Measurements from ENCODE around the gene RALGAPA1. TPM values are rescaled to one million over a fixed set of nuclear protein-coding genes. Genes with fewer than 3 reads are reported as not detected.
A peak's percentile ranks its signal among the peaks of the same experiment; 100 is the strongest.
"Not testable (repeated sequence)": the region's sequence is repeated elsewhere in the genome, so short reads cannot be mapped to it uniquely, and the experiment has no call there.

Gene RALGAPA1
- total RNA-seq, 2 experiments from 2014 or later: 24.1 to 24.7 TPM

- Mint-ChIP-seq H3K27ac (no peak overlapping the region), H3K9me3 (no peaks in the 10 kb centered on the region), H3K27me3 (no peaks in the 10 kb centered on the region), H3K4me1 (peaks cover 30% of the 10 kb centered on the region), H3K36me3 (peaks cover 14% of the 10 kb centered on the region), H3K4me3 (peak overlapping the region; percentile 77)
- no peak for DNase-seq
Observed at GRCh38 chr14:35807131-35807961, 1.7 kb downstream of the RALGAPA1 start.

GRCh38 chr14:35806006-35806907, 2.8 kb downstream of the RALGAPA1 start:
- H3K27me3 Mint-ChIP-seq: no peaks in the 10 kb centered on the region
- no peaks in the 10 kb centered on the region for H3K9me3 Mint-ChIP-seq
- peaks cover 15% of the 10 kb centered on the region for H3K36me3 Mint-ChIP-seq
- H3K4me3 Mint-ChIP-seq: no peak overlapping the region
- peaks cover 36% of the 10 kb centered on the region for H3K4me1 Mint-ChIP-seq
- no peak for DNase-seq
- H3K27ac Mint-ChIP-seq: no peak overlapping the region

GRCh38 chr14:35797796-35798195, 11.3 kb downstream of the RALGAPA1 start:
- Mint-ChIP-seq H3K36me3 (peaks cover 18% of the 10 kb centered on the region), H3K27ac (no peak overlapping the region), H3K27me3 (no peaks in the 10 kb centered on the region), H3K4me1 (peaks cover 36% of the 10 kb centered on the region), H3K9me3 (no peaks in the 10 kb centered on the region), H3K4me3 (no peak overlapping the region)
- DNase-seq: no peak

GRCh38 chr14:35789651-35790050, 19.4 kb downstream of the RALGAPA1 start:
- Mint-ChIP-seq H3K4me3 (no peak overlapping the region), H3K4me1 (peaks cover 26% of the 10 kb centered on the region), H3K36me3 (peaks cover 23% of the 10 kb centered on the region), H3K27ac (no peak overlapping the region), H3K9me3 (no peaks in the 10 kb centered on the region), H3K27me3 (no peaks in the 10 kb centered on the region)
- peak; percentile 8 for DNase-seq

- peaks cover 3% of the 10 kb centered on the region for H3K9me3 Mint-ChIP-seq
- H3K27ac Mint-ChIP-seq: no peak overlapping the region
- no peaks in the 10 kb centered on the region for H3K27me3 Mint-ChIP-seq
- peaks cover 34% of the 10 kb centered on the region for H3K4me1 Mint-ChIP-seq
- no peak overlapping the region for H3K4me3 Mint-ChIP-seq
- peaks cover 26% of the 10 kb centered on the region for H3K36me3 Mint-ChIP-seq
- DNase-seq: no peak
Observed at GRCh38 chr14:35786856-35787255, 22.2 kb downstream of the RALGAPA1 start.

- Mint-ChIP-seq H3K27me3 (no peaks in the 10 kb centered on the region), H3K9me3 (peaks cover 19% of the 10 kb centered on the region), H3K4me1 (peaks cover 22% of the 10 kb centered on the region), H3K27ac (no peak overlapping the region), H3K36me3 (peaks cover 30% of the 10 kb centered on the region), H3K4me3 (no peak overlapping the region)
- no peak for DNase-seq
Observed at GRCh38 chr14:35783699-35784098, 25.4 kb downstream of the RALGAPA1 start.

GRCh38 chr14:35779368-35779767, 29.7 kb downstream of the RALGAPA1 start:
- peaks cover 15% of the 10 kb centered on the region for H3K4me1 Mint-ChIP-seq

GRCh38 chr14:35777550-35777949, 31.5 kb downstream of the RALGAPA1 start:
- Mint-ChIP-seq H3K36me3 (peaks cover 22% of the 10 kb centered on the region), H3K9me3 (peaks cover 17% of the 10 kb centered on the region)
- H3K27me3 Mint-ChIP-seq, H3K27ac Mint-ChIP-seq, DNase-seq, H3K4me1 Mint-ChIP-seq, H3K4me3 Mint-ChIP-seq: not testable (repeated sequence)

More at GRCh38 chr14:35779368-35779767, 29.7 kb downstream of the RALGAPA1 start:
- H3K9me3 Mint-ChIP-seq: peaks cover 19% of the 10 kb centered on the region
- peaks cover 23% of the 10 kb centered on the region for H3K36me3 Mint-ChIP-seq
- no peak overlapping the region for H3K4me3 Mint-ChIP-seq
- DNase-seq: no peak
- no peak overlapping the region for H3K27ac Mint-ChIP-seq
- no peaks in the 10 kb centered on the region for H3K27me3 Mint-ChIP-seq

GRCh38 chr14:35776823-35777222, 32.3 kb downstream of the RALGAPA1 start:
- no peak overlapping the region for H3K27ac Mint-ChIP-seq
- peaks cover 15% of the 10 kb centered on the region for H3K9me3 Mint-ChIP-seq
- peaks cover 20% of the 10 kb centered on the region for H3K36me3 Mint-ChIP-seq
- H3K4me1 Mint-ChIP-seq: peaks cover 8% of the 10 kb centered on the region
- H3K27me3 Mint-ChIP-seq: no peaks in the 10 kb centered on the region
- DNase-seq: no peak
- no peak overlapping the region for H3K4me3 Mint-ChIP-seq

- not testable (repeated sequence) for H3K4me3 Mint-ChIP-seq, H3K9me3 Mint-ChIP-seq, H3K4me1 Mint-ChIP-seq, H3K27me3 Mint-ChIP-seq, H3K27ac Mint-ChIP-seq, DNase-seq
- peaks cover 14% of the 10 kb centered on the region for H3K36me3 Mint-ChIP-seq
Observed at GRCh38 chr14:35776085-35776484, 33.0 kb downstream of the RALGAPA1 start.

GRCh38 chr14:35766700-35767082, 42.4 kb downstream of the RALGAPA1 start:
- DNase-seq: peak; percentile 31
- Mint-ChIP-seq H3K9me3 (no peaks in the 10 kb centered on the region), H3K4me3 (no peak overlapping the region), H3K27ac (peak overlapping the region; percentile 8), H3K4me1 (peaks cover 23% of the 10 kb centered on the region), H3K27me3 (no peaks in the 10 kb centered on the region), H3K36me3 (peaks cover 14% of the 10 kb centered on the region)

- no peak for DNase-seq
- peaks cover 14% of the 10 kb centered on the region for H3K36me3 Mint-ChIP-seq
- peaks cover 23% of the 10 kb centered on the region for H3K4me1 Mint-ChIP-seq
- no peak overlapping the region for H3K4me3 Mint-ChIP-seq
- no peak overlapping the region for H3K27ac Mint-ChIP-seq
- H3K27me3 Mint-ChIP-seq: no peaks in the 10 kb centered on the region
- no peaks in the 10 kb centered on the region for H3K9me3 Mint-ChIP-seq
Observed at GRCh38 chr14:35766036-35766699, 42.9 kb downstream of the RALGAPA1 start.

GRCh38 chr14:35761922-35762321, 47.2 kb downstream of the RALGAPA1 start:
- H3K4me3 Mint-ChIP-seq: no peak overlapping the region
- no peak overlapping the region for H3K27ac Mint-ChIP-seq
- no peaks in the 10 kb centered on the region for H3K9me3 Mint-ChIP-seq
- H3K36me3 Mint-ChIP-seq: peaks cover 15% of the 10 kb centered on the region
- peaks cover 14% of the 10 kb centered on the region for H3K4me1 Mint-ChIP-seq
- no peak for DNase-seq
- no peaks in the 10 kb centered on the region for H3K27me3 Mint-ChIP-seq

GRCh38 chr14:35760143-35760542, 49.0 kb downstream of the RALGAPA1 start:
- DNase-seq: no peak
- H3K36me3 Mint-ChIP-seq: peaks cover 20% of the 10 kb centered on the region
- no peak overlapping the region for H3K27ac Mint-ChIP-seq
- H3K4me1 Mint-ChIP-seq: no peaks in the 10 kb centered on the region
- H3K9me3 Mint-ChIP-seq: no peaks in the 10 kb centered on the region
- no peak overlapping the region for H3K4me3 Mint-ChIP-seq
- no peaks in the 10 kb centered on the region for H3K27me3 Mint-ChIP-seq
